HG03159 (cell line): ENCODE measurements around the gene PPP2R2B.
"Not testable (repeated sequence)": the region's sequence is repeated elsewhere in the genome, so short reads cannot be mapped to it uniquely, and the experiment has no call there.

Source experiments
- ATAC-seq: cut with Tn5 transposase; IDR thresholded peaks from one replicate; pipeline ENCODE4 v1.9.1; 2021; ENCODE audit warnings: mild to moderate bottlenecking, moderate library complexity; ENCODE audit not compliant: unreplicated experiment

PPP2R2B gene

GRCh38 chr5:146748533-146748932 lies 130.0 kb downstream of the PPP2R2B start:
- no peak for ATAC-seq

- no peak for ATAC-seq
Observed at GRCh38 chr5:146745931-146746577, 132.5 kb downstream of the PPP2R2B start.

- ATAC-seq: no peak
Observed at GRCh38 chr5:146744068-146744745, 134.3 kb downstream of the PPP2R2B start.

GRCh38 chr5:146734936-146735577 lies 143.5 kb downstream of the PPP2R2B start:
- no peak for ATAC-seq

GRCh38 chr5:146732962-146733361 lies 145.6 kb downstream of the PPP2R2B start:
- ATAC-seq: no peak

GRCh38 chr5:146731909-146732659 lies 146.5 kb downstream of the PPP2R2B start:
- ATAC-seq: no peak

GRCh38 chr5:146728746-146729145 lies 149.8 kb downstream of the PPP2R2B start:
- not testable (repeated sequence) for ATAC-seq

- no peak for ATAC-seq
Observed at GRCh38 chr5:146726891-146727290, 151.7 kb downstream of the PPP2R2B start.

- ATAC-seq: no peak
Observed at GRCh38 chr5:146726020-146726419, 152.5 kb downstream of the PPP2R2B start.

- ATAC-seq: no peak
Observed at GRCh38 chr5:146725025-146725424, 153.5 kb downstream of the PPP2R2B start.

GRCh38 chr5:146722361-146722779 lies 156.2 kb downstream of the PPP2R2B start:
- ATAC-seq: no peak

- ATAC-seq: no peak
Observed at GRCh38 chr5:146721073-146721815, 157.3 kb downstream of the PPP2R2B start.

GRCh38 chr5:146720107-146720506 lies 158.4 kb downstream of the PPP2R2B start:
- no peak for ATAC-seq

GRCh38 chr5:146719179-146719578 lies 159.4 kb downstream of the PPP2R2B start:
- no peak for ATAC-seq

- no peak for ATAC-seq
Observed at GRCh38 chr5:146718609-146719008, 159.9 kb downstream of the PPP2R2B start.

GRCh38 chr5:146717951-146718350 lies 160.6 kb downstream of the PPP2R2B start:
- ATAC-seq: no peak

GRCh38 chr5:146716636-146717035 lies 161.9 kb downstream of the PPP2R2B start:
- ATAC-seq: no peak

- ATAC-seq: no peak
Observed at GRCh38 chr5:146710348-146710747, 168.2 kb downstream of the PPP2R2B start.

GRCh38 chr5:146707316-146707715 lies 171.2 kb downstream of the PPP2R2B start:
- ATAC-seq: no peak

GRCh38 chr5:146706321-146706972 lies 172.1 kb downstream of the PPP2R2B start:
- no peak for ATAC-seq
